Measurements from ENCODE around the gene CBX5.
"Not testable (repeated sequence)": the region's sequence is repeated elsewhere in the genome, so short reads cannot be mapped to it uniquely, and the experiment has no call there.

Gene CBX5

DNA sequence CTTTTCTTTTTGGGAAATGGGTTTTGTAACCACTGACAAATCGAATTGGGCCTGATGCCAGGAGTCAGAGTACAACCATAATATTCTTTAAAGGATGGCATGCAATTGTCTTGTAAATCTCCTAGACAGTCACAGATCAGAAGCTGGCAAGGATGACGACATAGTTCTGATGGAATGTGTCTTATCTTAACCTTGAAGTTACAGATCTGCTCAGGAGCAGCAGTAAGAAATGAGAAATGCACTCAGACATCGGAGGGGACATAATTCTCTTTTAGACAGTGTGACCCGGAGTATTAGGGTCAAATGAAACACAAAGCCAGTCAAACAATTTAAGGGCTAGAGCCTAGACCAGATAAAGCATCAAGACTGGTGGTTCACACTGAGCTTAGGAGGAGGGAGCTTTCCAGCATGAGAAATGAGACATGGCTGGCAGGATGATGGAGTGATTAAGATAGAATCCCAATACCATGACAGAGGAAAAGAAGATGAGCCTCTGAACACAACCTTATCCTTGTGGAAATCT is 17.5 kb downstream of the CBX5 start:
- no peak for DNase-seq

DNA sequence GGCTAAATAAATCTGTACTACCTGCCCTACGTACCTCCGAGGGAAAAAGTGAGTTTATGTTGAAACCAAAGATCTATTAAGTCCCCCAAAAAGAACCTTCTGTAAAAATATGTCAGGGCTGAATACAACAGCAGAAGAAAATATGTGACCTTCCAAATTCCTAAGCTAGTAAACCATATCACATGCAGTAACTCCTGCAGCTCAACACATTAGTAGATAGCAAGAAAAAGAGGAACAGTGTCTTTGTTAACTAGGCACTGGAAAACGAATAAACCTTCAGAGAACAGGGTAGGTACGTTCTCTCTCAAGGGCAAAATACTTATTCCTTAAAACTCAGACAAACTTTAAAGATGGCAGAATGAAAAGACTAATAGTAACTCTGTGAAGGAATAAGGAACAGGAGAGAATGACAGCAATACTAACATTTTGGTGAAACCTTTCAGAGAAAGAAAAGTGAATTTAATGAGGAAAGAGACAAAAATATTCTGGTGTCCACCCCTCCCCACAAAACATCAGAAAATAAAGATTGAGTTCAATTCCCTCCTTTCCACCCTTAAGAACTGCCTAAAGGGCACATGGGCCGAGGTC is 18.0 kb downstream of the CBX5 start:
- no peak for DNase-seq

DNA sequence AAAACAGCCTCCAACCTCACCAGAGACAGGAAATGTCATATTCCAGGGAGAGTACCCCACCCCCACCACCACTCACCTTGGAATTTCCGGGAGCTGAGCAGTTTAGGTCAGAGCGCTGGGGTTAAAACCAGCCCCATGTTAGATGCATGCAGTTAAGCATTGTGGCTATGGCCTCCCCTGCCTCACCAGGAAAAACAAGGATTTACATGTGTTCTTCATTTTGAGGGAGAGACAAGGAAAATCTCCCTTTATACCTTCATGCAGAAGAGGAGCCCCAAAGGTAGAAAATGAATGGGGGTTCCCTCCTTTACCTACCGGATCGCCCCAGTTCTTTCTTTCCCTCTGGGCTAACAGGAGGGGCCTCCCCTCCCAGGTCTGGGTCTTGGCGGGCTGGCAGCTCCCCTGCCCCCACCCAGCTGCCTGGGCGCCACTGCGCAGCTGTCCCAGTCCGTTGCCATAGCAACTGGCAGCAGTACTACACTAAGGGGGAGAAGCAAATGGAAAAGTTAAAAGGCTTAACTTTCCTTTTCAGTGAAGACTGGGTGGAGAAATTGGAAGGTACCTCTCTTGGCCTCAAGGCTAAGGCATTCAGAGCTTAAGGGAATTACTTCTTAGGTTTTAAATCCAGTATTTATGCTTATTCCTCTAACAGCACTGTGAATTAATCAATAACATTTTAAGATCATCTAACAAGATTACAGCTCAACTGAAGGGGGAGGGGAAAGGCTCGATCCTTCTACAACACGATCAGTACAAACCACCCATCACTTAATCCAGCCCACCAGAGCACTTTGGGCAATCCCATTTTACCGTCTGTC is 20.5 kb downstream of the CBX5 start:
- DNase-seq, result peak; percentile 43

DNA sequence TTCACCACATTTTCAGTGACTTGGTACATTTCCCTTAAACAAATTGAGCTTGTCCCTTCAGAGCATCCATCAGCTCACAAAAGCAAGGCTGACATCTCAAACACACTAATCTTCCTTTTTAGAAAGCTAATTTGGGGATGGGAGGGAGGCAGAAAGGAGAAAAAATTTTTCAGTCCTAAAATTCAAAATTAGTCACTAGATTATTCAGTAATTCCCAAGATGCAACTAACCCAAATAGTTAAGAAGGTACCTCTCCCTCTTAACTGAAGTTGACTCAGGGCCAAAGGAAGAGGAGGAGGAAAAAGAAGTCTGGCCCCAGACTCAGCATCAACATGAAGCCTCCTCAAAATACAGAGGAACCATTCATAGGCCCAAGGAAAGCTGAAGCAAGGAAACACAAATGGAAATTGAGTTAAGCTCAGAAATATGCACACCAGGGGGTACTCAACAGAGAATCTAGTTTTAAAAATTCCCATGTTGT is 21.7 kb downstream of the CBX5 start:
- no peak for DNase-seq

DNA sequence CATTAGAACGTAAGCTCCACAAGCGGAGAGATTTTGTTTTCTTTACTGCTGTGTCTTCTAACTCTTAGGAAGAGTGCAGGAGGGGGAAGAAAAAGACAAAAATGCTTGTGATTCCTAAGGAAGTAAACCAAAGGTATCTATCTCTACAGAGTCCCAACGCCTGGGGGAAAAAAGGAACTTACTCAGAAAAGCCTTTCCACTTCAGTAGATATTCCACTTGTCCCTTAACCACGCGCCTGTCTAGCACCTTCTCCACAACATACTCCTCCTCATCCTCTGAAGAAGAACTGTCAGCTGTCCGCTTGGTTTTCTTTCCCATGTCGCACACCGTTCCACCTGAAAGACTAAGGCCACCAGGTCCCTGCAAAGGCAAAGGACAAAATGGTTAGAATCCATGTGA is 22.6 kb downstream of the CBX5 start:
- DNase-seq, result no peak

DNA sequence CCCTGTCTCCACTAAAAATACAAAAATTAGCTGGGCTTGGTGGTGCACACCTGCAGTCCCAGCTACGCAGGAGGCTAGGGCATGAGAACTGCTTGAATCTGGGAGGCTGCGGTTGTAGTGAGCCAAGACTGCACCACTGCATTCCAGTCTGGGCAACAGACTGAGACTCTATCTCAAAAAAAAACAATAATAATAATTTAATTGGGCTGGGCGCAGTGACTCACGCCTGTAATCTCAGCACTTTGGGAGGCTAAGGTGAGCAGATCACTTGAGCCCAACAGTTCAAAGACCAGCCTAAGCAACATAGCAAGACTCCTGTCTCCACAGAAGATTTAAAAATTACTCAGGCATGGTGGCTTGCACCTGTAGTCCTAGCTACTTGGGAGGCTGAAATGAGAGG is 26.7 kb downstream of the CBX5 start:
- DNase-seq, result no peak

DNA sequence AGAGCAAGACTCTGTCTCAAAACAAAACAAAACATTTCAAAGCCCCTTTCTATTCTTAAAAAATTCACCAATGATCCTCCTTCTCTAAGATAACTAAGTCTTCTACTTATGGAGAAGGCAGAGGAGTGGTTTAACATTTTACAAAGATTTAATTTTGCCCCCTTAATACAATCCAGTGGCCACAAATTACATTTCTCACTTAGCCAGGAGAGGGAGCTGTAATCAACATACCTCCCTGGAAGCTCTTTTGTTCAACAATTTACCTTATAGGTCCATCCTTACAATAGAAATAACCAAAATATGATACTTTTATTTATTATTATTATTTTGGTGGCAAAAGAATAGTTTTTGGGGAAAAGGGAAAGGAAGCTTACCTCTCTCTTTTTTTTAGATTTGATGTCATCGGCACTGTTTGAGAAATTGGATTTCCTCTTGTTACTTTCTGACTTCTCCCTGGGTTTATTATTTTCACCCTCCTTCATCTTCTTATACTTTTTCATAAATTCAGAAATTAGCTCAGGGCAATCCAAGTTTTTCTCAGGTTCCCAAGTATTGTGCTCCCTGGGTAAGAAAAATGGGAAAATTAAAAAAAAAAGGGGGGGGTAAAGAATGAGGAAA is 28.1 kb downstream of the CBX5 start:
- DNase-seq, result peak; percentile 63

DNA sequence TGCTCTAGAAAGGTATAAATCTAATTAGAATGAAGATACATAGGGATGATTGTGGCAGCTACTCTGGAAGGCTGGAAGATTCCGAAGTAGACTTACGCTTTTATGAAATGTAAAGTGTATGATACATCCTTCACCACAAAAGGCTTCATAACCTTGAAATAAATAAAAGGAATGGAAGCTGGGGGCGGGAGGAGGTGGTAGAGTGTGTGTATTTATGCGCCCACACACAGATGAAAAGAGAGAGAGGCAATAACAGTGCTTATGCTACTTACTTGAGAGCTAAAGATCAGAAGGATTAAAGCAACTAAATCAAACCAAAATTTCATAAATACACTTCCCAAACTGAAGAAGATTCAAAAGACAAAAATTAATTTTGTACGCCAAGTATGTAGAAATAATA is 30.4 kb downstream of the CBX5 start:
- no peak for DNase-seq

DNA sequence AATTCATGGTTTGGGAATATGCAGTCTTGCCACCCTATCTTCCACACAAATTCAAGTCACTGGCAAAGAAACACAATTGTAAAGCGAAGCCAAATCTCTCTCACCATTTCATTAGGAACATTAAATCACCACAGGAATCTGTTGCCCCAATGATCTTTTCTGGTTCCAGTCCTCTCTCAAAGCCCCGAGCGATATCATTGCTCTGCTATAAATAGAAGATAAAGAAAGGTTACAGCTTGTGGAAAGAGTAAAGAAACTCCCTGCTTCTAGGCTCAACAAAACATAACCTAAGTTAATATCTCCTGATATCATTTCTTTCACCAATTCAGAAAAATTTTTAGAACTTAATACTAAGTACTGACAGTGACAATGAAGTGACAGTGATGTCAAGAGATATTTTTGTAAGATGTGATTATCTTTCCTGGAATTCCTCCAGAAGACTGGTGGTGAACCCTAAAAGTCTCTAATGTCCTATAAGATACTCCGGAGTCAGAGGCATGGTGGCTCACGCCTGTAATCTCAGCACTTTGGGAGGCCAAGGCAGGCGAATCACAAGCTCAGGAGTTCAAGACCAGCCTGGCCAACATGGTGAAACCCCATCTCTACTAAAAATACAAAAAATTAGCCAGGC is 33.8 kb downstream of the CBX5 start:
- no peak for DNase-seq

DNA sequence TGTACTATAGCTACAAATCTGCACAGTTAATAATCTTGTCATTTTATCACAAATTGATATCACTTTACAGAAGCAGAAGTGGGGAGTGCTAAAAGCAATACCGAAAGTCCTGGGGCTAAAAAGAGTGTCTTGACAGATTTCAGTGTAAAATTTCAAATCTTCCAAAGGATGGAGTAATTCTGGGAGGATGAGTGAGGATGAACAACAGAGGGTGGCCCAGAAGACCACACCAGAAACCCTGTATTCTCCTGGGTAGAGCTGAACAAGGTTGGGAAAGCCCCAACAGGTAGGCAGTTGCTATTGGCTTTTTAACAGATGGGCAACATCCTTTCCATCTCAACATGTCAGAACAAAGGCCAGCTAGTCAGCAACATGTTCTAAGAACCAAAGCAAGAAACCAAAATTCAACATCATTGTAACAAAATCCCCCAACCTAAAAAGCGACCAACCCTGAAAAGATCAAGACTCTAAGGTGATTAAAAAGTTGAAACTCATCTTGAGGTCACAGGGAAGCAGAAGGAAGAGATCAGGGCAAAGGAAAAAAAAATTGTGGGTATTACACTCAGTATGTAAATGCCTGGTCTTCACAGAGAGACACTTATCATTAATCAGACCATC is 38.8 kb downstream of the CBX5 start:
- DNase-seq, result no peak

DNA sequence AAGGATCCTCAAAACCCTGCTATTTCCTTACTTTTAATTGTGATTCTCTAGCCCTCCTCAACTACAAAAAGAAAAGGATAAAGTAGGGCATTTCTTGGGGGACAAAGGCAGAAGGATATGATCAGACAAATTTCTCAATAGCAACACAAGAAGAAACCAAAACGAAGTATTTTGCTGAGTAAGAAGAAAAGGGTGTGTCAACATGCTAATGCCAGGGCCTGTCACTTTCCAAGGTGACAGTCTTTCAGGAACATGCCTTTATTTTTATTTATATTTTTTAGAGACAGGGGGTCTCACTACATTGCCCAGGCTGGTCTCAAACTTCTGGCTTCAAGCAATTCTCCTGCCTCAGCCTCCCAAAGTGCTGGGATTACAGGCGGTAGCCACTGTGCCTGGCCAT is 39.8 kb downstream of the CBX5 start:
- no peak for DNase-seq

DNA sequence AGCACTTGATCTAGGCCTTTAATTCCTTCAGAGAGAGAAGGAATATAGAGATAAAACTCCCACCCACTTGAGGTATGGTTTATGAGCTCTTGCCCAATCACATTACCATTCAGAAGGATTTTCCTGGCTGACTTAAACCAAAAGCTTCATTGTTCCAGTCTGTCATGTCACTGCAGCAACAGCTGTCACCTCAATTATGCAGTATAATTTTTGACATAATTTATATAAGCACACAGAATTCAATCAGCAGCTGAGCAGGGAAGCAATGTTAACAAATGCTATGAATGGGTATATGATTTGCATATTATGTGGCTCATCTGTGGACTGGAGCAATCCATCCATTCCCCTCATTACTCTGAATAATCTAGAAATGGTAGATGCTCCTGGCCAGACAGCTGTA is 40.3 kb downstream of the CBX5 start:
- DNase-seq, result no peak

DNA sequence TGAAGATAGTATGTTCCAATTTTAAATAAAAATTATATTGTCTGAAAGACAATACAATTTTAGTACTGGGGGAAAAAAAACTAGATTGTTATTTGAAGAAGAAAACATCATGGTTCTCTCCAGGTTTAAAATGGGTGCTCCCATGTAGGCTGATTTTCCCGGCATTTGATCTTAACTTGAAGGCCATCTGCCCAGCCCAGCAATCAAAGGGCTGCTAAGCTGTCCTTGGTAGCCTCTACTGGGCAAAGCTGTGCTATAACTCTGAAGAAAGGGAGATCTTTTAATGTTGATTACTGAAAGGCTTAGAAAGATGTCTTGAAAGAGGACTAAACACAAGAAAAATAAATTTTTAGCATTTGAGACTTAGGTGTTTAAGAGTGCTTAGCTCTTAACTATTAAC is 41.4 kb downstream of the CBX5 start:
- no peak for DNase-seq

DNA sequence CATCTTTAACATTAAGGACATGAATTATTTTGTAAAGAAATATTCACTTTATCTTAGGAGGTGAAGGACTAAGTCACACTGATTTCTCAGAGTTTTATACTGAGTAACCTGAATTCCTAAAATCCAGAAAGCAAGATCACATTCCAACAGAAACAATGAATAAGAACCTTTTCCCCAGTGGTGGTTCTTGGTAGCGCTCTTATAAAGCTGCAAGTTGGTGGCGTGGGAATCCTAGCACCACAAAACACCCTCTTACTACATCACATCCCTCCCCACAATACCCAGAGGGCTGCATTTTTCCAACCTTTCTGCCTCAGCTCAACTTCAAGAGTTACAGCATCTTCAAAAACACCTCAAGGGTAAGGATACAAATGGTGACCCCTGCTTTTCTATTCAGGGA is 47.1 kb downstream of the CBX5 start:
- no peak for DNase-seq

DNA sequence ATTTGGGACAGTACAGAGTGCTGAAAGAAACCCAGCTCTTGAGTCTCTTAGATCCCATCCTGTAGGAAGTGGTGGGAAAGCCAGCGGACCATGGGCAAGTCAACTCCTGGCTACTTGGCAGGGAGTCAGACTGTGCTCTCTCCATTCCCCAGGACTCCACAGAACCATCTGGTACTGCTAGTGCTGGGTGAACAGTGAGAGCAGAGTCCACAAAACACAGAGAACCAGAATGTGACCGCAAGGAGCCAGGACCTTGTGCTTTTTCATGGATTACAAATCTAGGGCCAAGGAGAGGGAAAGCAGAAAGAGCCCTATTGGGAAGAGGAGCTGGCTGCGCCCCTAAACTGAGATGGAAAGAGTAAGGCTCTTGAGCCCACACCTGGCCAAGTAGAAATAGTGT is 48.7 kb downstream of the CBX5 start:
- DNase-seq, result not testable (repeated sequence)

DNA sequence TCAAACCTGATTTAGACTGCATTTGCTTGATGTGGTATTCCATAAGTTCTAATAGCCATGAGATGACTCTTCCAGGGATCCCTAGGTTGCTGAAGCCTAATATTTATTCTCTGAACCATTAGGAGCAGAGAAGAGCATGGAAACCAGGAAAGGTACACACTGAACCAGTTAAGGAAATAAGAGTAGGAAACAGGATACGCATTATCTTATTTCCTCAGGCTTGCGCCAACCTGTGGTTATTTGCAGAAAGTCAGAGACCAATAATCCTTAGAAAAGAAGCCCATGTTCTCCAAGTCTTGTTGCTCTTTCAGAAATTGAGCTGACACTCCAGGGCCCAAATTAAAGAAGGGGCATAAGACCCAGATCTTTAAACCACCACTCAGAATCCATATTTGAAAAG is 49.4 kb downstream of the CBX5 start:
- DNase-seq, result no peak

DNA sequence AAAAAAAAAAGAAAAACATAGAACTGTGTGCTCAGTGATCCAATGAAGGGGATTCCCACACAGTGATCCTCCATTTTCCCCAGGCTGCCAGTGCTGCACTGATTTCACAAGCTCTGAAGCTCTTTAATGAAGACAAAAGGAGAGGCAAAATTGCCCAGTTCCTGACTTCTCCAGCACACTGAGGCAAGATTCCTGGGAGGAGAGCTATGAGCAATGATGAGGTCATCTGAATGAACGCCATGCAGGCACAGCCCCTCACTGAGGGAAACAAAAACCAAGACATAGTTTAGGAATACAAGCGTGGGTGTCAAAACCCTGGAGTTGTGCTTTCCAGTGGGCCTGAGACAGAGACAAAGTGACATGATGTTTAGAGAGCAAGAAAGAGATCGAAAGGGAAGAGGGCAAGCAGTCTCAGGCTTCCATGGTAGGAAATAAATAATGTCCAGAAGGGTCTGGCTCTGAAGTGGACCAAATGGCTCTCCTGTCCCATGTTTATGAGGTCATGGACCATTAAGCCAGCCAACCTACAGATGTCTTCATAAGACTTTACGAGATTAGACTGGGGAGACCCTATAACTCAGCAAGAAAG is 50.2 kb downstream of the CBX5 start:
- DNase-seq, result no peak

DNA sequence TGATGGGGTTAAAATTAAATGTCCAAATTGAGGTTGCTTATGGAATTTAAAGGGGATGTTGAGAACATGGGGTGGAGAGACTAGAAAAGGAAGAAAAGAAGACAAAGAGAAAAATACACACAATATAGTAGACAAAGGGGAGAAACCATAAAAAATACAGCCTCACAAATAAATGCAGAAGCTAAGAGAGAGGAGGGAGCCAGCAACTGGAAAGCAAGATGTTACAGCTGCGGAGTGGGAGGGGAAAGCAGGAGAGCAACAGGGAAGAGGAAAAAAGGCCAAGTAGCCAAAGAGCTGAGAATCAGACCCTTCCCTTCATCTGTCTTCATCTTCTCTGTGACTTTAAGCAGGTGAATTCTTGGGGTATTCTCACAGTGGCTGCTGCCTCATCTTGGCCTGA is 51.5 kb downstream of the CBX5 start:
- no peak for DNase-seq

DNA sequence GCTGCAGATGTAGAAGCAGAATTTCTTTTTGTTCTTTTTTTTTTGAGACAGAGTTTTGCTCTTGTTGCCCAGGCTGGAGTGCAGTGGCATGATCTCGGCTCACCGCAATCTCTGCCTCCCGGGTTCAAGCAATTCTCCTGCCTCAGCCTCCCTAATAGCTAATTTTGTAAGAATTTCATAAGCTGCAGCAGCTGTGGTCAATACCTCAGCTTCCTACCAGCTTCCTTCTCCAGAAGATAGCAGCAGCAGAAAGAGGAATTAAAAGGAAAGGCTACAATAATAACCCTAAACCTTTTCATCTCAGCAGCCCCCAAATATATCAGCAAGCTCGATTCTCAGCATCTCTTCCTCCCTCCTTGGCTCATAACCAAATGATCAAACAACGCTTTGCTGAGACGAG is 52.0 kb downstream of the CBX5 start:
- DNase-seq, result not testable (repeated sequence)

DNA sequence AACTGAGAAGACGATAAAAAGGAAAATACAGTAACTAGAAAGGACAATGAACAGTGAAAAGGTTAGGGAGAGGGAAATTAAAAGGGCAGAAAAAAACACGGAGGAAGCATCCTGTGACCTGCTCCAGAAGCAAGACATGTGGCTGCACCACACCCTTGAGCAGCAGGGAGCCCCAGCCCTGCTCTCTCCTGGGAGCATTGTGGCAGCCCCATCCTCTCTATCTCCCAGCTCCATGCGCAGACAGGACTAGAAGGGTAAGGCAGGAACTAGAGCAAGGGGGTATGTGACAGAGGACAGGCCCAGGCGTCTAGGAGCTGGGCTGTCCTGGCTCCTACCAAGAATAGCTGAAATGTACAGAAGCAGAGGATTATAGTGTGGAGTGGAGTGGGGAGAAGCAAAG is 52.5 kb downstream of the CBX5 start:
- DNase-seq, result no peak

DNA sequence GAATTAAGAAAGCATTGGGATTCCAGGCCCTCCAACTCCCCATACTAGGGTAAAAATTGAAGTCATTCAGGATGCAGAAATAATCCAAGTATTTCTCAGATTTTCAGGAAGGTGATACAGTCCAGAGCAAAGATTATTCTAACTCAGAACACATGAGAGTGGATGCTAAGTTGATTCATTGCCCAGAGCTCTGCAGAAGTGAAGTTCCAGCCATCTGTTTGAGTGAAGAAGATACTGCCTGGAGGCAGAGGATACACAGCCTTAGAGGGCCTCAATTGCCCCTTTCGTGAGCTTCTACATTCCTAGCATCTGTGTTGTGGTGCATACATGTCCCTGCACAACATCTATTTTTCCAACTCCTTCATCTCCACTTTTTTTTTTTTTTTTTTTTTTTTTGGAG is 54.3 kb downstream of the CBX5 start:
- no peak for DNase-seq

DNA sequence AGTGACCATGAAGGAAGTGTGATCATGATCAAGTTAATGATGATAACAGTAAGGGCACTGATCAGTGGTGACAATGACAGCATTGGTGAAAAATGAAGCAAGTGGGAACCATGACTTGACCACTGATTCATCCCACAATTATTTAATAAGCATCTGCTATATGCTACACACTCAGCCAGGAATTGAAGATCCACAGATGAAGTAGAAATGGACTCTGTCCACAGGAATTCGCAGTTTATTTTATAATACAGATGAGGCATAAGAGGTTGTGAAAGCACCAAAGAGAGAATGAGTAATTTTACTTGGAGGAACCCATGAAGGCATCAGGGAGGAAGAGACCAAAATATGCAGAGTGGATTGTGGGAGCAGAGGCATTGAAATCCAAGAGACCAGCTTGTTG is 57.3 kb downstream of the CBX5 start:
- no peak for DNase-seq
